ENCODE data around the gene PNKP. TPM values are rescaled to one million over a fixed set of nuclear protein-coding genes. Genes with fewer than 3 reads are reported as not detected.

The PNKP gene
- total RNA-seq: 25.6 and 31.2 TPM in 2 replicates

DNA sequence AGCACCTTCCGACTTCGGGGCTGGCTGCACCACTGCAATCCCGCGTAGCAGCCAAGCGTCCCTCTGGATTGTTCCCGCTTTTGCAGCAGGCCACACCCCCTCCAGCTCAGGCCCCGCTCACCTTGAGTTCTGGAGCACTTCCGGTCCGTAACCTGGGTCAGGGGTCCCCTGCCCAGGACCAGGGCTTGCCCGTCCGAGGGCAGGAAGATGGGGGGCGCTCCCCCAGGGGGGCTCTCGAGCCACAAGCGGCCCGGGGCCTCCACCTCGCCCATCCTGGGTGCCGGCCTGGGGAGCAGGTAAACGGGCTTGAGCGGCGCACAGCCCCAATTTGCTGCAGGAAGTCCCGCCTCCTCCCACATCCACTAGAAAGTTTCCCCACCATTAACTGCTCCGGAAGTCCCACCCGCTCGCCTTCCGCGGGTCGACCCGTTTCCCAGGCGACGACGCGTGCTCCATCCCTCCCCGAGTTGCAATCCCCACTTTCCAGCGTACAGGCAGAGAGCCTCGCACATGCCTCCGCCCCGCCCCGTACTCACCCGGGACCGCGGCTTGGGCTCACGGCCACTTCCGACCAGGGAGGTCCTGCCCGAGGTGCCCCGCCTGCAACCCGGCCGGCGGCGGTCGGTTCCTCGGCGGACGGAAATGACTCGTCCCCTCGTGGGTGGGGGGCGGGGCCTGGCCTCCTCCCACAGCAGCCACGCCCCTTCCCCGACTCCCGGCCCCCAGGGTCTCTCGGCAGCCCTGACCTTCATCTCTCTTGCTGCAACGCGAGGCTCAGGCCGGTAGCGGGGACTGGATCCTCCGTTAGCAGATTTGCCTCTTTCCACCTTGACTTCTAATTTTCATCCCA is at the start of gene PNKP:
Gene PNKP, minus strand, starts transcription at position 644 of the 850 bp plus-strand sequence. Its CDS starts 372 bp downstream, at position 272.

DNA sequence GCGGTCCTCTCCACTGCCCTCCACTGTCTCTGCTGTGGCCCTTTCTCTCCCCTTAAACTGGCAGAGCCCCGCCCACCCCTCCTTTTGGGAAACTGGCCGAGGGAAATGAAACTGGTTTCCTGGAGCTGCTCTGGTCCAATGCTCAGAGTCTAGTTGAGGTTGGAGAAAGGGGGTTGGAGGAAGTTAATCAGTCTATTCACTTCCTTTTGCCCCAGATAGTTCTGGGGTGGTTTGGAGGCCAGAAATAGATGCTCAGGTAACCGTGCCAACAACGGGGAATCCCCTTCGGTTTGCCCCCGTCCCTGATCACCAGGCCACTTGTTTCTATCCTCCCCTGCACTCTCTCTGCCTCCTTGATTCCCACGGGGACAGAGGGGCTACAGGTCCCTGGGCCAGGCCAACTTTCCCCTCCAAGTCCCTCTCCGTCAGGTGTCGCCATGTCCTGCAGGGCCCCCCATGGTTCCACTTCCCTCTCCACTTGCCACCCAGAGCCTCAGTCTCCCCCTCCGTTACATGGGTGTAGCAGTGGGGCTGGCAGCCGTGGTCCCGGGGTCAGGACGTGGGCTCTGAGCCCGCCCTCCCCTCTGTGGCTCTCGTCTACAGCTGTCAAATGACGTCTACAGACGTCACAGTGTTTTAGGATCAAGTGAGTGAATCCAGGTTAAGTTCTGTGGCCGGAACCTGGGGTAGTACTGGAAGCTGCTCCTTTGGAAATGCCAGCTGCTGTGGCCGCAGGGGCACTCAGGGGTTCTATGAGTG is 29.7 kb upstream of the PNKP start, which contains the start of gene IL4I1:
Gene IL4I1, minus strand, starts transcription at position 25 of the 759 bp plus-strand sequence. CDS start 727 bp downstream, outside the sequence.

GRCh38 chr19:49877020-49877878 is 9.9 kb upstream of the PNKP start, which contains the start of the genes AKT1S1 and TBC1D17:
Gene AKT1S1, minus strand, starts transcription at chr19:49877355. Its CDS starts 4,060 bp downstream, at chr19:49873295.
Gene TBC1D17, plus strand, starts transcription at chr19:49877702. Its CDS starts 22 bp downstream, at chr19:49877724.

GRCh38 chr19:49850487-49851342 is 16.7 kb downstream of the PNKP start, which contains the start of gene PTOV1:
Gene PTOV1, plus strand, starts transcription at chr19:49851159.

DNA sequence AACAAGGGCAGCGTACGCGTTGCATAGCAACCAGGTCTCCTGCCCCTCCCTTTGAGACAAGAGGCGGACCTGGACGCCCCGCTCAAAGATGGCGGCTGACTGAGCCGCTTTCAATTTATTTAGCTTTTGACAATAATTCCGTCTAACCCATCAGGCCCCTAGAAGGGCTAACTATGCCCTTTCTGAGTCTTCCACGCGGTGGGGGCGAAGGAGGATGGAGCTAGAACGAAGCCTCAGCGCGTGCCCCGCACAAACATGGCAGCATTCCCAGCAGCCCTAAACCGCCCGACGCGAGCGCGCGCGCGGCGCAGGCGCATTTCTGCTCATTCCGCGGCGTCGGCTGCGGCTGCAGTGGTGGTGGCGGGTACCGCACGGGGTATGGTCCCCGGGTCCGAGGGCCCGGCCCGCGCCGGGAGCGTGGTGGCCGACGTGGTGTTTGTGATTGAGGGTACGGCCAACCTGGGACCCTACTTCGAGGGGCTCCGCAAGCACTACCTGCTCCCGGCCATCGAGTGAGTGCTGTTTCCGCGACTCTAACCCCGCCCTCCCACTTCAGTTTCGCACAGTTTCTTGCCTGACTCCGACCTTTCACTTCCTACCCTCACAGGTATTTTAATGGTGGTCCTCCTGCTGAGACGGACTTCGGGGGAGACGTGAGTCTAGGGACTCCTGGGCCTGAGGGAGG is 49.3 kb downstream of the PNKP start, which contains the start of gene MED25:
Gene MED25, plus strand, starts transcription at position 326 of the 685 bp plus-strand sequence. Its CDS starts 53 bp downstream, at position 379.

GRCh38 chr19:49812997-49813861 is 54.1 kb downstream of the PNKP start, which contains the start of gene FUZ:
Gene FUZ, minus strand, starts transcription at chr19:49813292. Its CDS starts 186 bp downstream, at chr19:49813106.

Other genes starting within 250 kb of the PNKP start
- 93.1 and 141 TPM in 2 replicates for gene RRAS, start 227.4 kb downstream of the PNKP start, total RNA-seq
- 31.8 and 47.6 TPM in 2 replicates for gene SCAF1, start 225.4 kb downstream of the PNKP start, total RNA-seq
- 33.0 and 39.3 TPM in 2 replicates for gene IRF3, start 201.7 kb downstream of the PNKP start, total RNA-seq
- 4.9 and 19.4 TPM in 2 replicates for gene BCL2L12, start 201.6 kb downstream of the PNKP start, total RNA-seq
- 165 and 173 TPM in 2 replicates for gene PRMT1, start 190.3 kb downstream of the PNKP start, total RNA-seq
- gene ADM5, start 178.0 kb downstream of the PNKP start, total RNA-seq: 0.12 and 0.26 TPM in 2 replicates
- gene CPT1C, start 176.5 kb downstream of the PNKP start, total RNA-seq: 11.0 and 14.8 TPM in 2 replicates
- gene TSKS, start 104.3 kb downstream of the PNKP start, total RNA-seq: 0.47 and 3.6 TPM in 2 replicates
- gene AP2A1, start 100.6 kb downstream of the PNKP start, total RNA-seq: 174 and 177 TPM in 2 replicates
- gene FUZ, start 54.3 kb downstream of the PNKP start, total RNA-seq: 12.3 and 24.7 TPM in 2 replicates
- 22.5 and 23.3 TPM in 2 replicates for gene MED25, start 49.3 kb downstream of the PNKP start, total RNA-seq
- gene PTOV1, start 16.4 kb downstream of the PNKP start, total RNA-seq: 93.7 and 94.1 TPM in 2 replicates
- gene AKT1S1, start 9.8 kb upstream of the PNKP start, total RNA-seq: 39.9 and 47.8 TPM in 2 replicates
- gene TBC1D17, start 10.1 kb upstream of the PNKP start, total RNA-seq: 30.7 and 32.6 TPM in 2 replicates
- gene IL4I1, start 29.3 kb upstream of the PNKP start, total RNA-seq: not detected in 2 replicates
- 24.9 and 117 TPM in 2 replicates for gene ATF5, start 61.6 kb upstream of the PNKP start, total RNA-seq
- 21.2 and 29.9 TPM in 2 replicates for gene NUP62, start 61.9 kb upstream of the PNKP start, total RNA-seq
- gene SIGLEC11, start 93.6 kb upstream of the PNKP start, total RNA-seq: not detected in 2 replicates
- gene VRK3, start 157.8 kb upstream of the PNKP start, total RNA-seq: 17.5 and 31.6 TPM in 2 replicates
- gene ZNF473, start 158.4 kb upstream of the PNKP start, total RNA-seq: 4.9 and 5.7 TPM in 2 replicates

Data from pericardium fibroblast (primary cell).